ENCODE data around the gene CD22.
"Not testable (repeated sequence)": the region's sequence is repeated elsewhere in the genome, so short reads cannot be mapped to it uniquely, and the experiment has no call there.

DNA sequence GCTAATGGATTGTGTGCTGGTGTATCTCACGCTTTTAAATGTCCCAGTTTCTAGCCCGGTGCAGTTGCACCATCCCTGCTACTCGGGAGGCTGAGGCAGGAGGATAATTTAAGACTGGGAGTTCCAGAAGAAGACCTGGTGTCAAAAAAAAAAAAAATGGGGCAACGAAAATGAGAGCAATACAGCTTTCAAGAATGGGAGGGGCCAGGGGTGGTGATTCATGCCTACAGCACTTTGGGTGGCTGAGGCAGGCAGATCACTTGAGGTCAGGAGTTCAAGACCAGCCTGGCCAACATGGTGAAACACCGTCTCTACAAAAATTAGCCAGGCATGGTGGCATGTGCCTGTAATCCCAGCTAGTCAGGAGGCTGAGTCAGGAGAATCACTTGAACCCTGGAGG, 42.9 kb upstream of the CD22 start:
- TF ChIP-seq, protein P1, sequence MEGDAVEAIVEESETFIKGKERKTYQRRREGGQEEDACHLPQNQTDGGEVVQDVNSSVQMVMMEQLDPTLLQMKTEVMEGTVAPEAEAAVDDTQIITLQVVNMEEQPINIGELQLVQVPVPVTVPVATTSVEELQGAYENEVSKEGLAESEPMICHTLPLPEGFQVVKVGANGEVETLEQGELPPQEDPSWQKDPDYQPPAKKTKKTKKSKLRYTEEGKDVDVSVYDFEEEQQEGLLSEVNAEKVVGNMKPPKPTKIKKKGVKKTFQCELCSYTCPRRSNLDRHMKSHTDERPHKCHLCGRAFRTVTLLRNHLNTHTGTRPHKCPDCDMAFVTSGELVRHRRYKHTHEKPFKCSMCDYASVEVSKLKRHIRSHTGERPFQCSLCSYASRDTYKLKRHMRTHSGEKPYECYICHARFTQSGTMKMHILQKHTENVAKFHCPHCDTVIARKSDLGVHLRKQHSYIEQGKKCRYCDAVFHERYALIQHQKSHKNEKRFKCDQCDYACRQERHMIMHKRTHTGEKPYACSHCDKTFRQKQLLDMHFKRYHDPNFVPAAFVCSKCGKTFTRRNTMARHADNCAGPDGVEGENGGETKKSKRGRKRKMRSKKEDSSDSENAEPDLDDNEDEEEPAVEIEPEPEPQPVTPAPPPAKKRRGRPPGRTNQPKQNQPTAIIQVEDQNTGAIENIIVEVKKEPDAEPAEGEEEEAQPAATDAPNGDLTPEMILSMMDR (IDR thresholded peaks at IDR 0.05), result not testable (repeated sequence)
- not testable (repeated sequence) for TF ChIP-seq POLR2A, POLR2AphosphoS5 (IDR thresholded peaks at IDR 0.05)

Data from breast epithelium (tissue), 3 donors.